Measurements from ENCODE around the gene C1RL. TPM values are rescaled to one million over a fixed set of nuclear protein-coding genes. Genes with fewer than 3 reads are reported as not detected.

C1RL gene
- total and polyA plus RNA-seq, 2 donors: 20.6 to 92.2 TPM

GRCh38 chr12:7089196-7089871 lies 19.7 kb downstream of the C1RL start:
- 86% methylated on average over 11 of the region's 11 CpGs for WGBS
- Histone ChIP-seq H3K27ac (ENCODE audit: low read depth) (no peak overlapping the region), H3K36me3 (ENCODE audit: insufficient read depth) (no peaks in the 10 kb centered on the region), H3K4me3 (ENCODE audit: low read depth, low read length) (no peak overlapping the region), H3K4me1 (ENCODE audit: insufficient read depth) (no peaks in the 10 kb centered on the region)
- no peak for DNase-seq (ENCODE audit: extremely low spot score)

- H3K4me1 ChIP-seq (ENCODE audit: insufficient read depth): peaks cover 1% of the 10 kb centered on the region
- no peak for DNase-seq (ENCODE audit: extremely low spot score)
- no peak overlapping the region for H3K27ac ChIP-seq (ENCODE audit: low read depth)
- H3K4me3 ChIP-seq (ENCODE audit: low read depth, low read length): no peak overlapping the region
- no peaks in the 10 kb centered on the region for H3K36me3 ChIP-seq (ENCODE audit: insufficient read depth)
Measured at GRCh38 chr12:7083125-7083524, 25.9 kb downstream of the C1RL start.

DNA sequence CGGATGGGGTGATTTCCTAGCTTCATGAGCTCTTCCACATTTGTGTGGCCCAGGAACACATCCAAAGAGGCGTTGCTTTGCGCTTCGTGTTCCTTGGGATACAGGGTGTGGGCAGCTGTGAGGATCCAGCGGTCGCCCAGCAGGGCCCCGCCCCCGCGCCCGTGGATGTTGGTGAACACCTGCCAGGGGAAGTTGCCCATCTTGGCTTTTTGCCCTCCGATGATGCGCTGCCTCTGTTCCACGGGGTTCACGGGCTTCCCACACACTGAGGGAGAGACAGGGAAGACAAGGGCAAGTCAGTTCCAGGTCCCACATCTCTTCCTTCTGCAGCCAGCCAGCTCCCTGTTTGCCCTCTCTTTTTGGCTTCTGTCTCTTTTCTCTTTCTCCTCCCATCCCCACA lies 28.0 kb downstream of the C1RL start:
- WGBS: 92% methylated on average over 14 of the region's 14 CpGs
- Histone ChIP-seq H3K27ac (ENCODE audit: low read depth) (no peak overlapping the region), H3K36me3 (ENCODE audit: insufficient read depth) (no peaks in the 10 kb centered on the region), H3K4me1 (ENCODE audit: insufficient read depth) (peaks cover 1% of the 10 kb centered on the region), H3K4me3 (ENCODE audit: low read depth, low read length) (no peak overlapping the region)
- no peak for DNase-seq (ENCODE audit: extremely low spot score)

GRCh38 chr12:7079826-7080125 lies 29.2 kb downstream of the C1RL start:
- Histone ChIP-seq H3K36me3 (ENCODE audit: insufficient read depth) (no peaks in the 10 kb centered on the region), H3K4me3 (ENCODE audit: low read depth, low read length) (no peak overlapping the region), H3K27ac (ENCODE audit: low read depth) (peak overlapping the region; percentile 76), H3K4me1 (ENCODE audit: insufficient read depth) (peaks cover 1% of the 10 kb centered on the region)
- no peak for DNase-seq (ENCODE audit: extremely low spot score)

DNA sequence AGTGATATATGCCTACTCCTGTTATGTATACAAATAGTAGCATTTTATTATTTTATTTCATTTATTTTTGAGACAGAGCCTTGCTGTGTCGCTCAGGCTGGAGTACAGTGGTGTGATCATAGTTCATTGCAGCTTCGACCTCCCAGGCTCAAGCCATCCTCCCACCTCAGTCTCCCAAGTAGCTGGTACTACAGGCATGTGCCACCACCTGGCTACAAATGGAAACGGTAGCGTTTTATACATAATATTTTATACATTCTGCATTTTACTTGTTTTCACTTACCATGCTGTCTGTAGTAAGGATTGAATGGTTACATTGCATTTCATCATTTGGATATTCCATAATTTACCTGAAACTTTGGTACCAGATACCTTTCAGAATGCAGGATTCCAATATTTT lies 30.9 kb downstream of the C1RL start:
- 77% methylated on average over 4 of the region's 4 CpGs for WGBS
- Histone ChIP-seq H3K36me3 (ENCODE audit: insufficient read depth) (no peaks in the 10 kb centered on the region), H3K4me3 (ENCODE audit: low read depth, low read length) (no peak overlapping the region), H3K27ac (ENCODE audit: low read depth) (no peak overlapping the region), H3K4me1 (ENCODE audit: insufficient read depth) (peaks cover 1% of the 10 kb centered on the region)
- DNase-seq (ENCODE audit: extremely low spot score): no peak

DNA sequence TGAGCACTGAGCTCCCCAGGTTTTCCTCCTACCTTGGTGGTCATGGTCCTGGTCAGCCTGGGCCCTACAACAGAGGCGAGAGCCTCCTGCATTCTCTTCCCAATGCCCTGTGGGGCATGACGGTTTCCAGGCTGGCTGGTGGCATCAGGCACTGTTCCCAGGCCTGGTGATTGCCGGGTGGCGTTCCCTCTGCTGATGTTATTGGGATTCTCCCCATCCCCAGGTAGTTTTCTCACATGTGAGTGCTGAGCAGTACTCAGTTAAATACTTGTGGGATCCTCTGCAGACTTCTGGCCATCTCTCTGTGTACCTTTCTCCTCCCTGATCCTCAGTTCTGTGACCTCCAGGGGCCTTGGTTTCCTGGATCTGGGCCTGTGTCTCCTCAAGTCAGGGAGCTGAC lies 32.5 kb downstream of the C1RL start:
- H3K36me3 ChIP-seq (ENCODE audit: insufficient read depth): no peaks in the 10 kb centered on the region
- H3K4me3 ChIP-seq (ENCODE audit: low read depth, low read length): no peak overlapping the region
- no peak overlapping the region for H3K27ac ChIP-seq (ENCODE audit: low read depth)
- WGBS: 97% methylated on average over 4 of the region's 4 CpGs
- no peak for DNase-seq (ENCODE audit: extremely low spot score)
- peaks cover 1% of the 10 kb centered on the region for H3K4me1 ChIP-seq (ENCODE audit: insufficient read depth)

- 69% methylated on average over 3 of the region's 3 CpGs for WGBS
- Histone ChIP-seq H3K4me1 (ENCODE audit: insufficient read depth) (peaks cover 1% of the 10 kb centered on the region), H3K4me3 (ENCODE audit: low read depth, low read length) (no peak overlapping the region), H3K36me3 (ENCODE audit: insufficient read depth) (no peaks in the 10 kb centered on the region), H3K27ac (ENCODE audit: low read depth) (no peak overlapping the region)
- no peak for DNase-seq (ENCODE audit: extremely low spot score)
Measured at GRCh38 chr12:7075939-7076338, 33.1 kb downstream of the C1RL start.

DNA sequence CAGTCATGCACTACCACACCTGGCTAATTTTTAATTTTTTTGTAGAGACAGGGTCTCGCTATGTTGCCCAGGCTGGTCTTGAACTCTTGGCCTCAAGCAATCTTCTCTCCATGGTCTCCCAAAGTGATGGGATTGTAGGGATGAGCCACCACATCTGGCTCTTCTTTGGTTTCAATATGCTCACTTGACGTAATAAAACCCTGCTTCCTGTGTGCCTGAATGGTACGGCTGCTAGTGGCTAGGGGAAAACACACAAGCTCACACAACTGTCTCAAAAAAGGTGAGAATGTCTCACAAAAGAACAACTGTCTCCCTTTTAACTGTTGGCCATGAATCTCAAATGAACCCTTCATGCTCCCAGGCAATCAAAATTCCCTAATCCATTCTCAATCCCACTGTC lies 33.5 kb downstream of the C1RL start:
- Histone ChIP-seq H3K27ac (ENCODE audit: low read depth) (no peak overlapping the region), H3K4me3 (ENCODE audit: low read depth, low read length) (no peak overlapping the region), H3K4me1 (ENCODE audit: insufficient read depth) (peaks cover 1% of the 10 kb centered on the region), H3K36me3 (ENCODE audit: insufficient read depth) (no peaks in the 10 kb centered on the region)
- no peak for DNase-seq (ENCODE audit: extremely low spot score)
- 78% methylated on average over 3 of the region's 3 CpGs for WGBS

GRCh38 chr12:7073946-7074345 lies 35.1 kb downstream of the C1RL start:
- Histone ChIP-seq H3K27ac (ENCODE audit: low read depth) (no peak overlapping the region), H3K4me1 (ENCODE audit: insufficient read depth) (no peaks in the 10 kb centered on the region), H3K36me3 (ENCODE audit: insufficient read depth) (no peaks in the 10 kb centered on the region), H3K4me3 (ENCODE audit: low read depth, low read length) (no peak overlapping the region)
- 46% methylated on average over 1 of the region's 1 CpG for WGBS
- DNase-seq (ENCODE audit: extremely low spot score): no peak

- H3K36me3 ChIP-seq (ENCODE audit: insufficient read depth): no peaks in the 10 kb centered on the region
- DNase-seq (ENCODE audit: extremely low spot score): no peak
- H3K4me1 ChIP-seq (ENCODE audit: insufficient read depth): no peaks in the 10 kb centered on the region
- H3K4me3 ChIP-seq (ENCODE audit: low read depth, low read length): no peak overlapping the region
- 91% methylated on average over 6 of the region's 6 CpGs for WGBS
- no peak overlapping the region for H3K27ac ChIP-seq (ENCODE audit: low read depth)
Measured at GRCh38 chr12:7072554-7072953, 36.5 kb downstream of the C1RL start.

DNA sequence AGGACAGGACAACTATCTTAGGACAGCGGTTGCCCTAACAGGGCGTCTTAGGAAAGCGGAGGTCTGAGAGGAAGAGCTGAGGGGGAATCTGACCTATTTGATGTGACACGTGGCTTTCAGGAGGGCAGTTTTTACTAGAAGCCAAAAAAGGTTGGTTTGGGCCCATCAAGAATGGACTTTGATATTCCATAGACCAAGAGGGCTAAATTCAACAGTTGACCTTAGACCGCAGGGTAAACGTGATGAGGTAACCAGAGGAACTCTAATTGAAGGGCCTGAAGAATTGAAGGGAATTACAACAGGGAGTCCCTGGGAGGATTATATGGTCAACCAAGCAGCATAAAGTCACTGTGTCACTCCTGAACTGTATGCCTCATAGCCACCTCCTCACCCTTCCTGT lies 37.0 kb downstream of the C1RL start:
- 87% methylated on average over 6 of the region's 6 CpGs for WGBS
- H3K4me3 ChIP-seq (ENCODE audit: low read depth, low read length): no peak overlapping the region
- no peaks in the 10 kb centered on the region for H3K4me1 ChIP-seq (ENCODE audit: insufficient read depth)

DNA sequence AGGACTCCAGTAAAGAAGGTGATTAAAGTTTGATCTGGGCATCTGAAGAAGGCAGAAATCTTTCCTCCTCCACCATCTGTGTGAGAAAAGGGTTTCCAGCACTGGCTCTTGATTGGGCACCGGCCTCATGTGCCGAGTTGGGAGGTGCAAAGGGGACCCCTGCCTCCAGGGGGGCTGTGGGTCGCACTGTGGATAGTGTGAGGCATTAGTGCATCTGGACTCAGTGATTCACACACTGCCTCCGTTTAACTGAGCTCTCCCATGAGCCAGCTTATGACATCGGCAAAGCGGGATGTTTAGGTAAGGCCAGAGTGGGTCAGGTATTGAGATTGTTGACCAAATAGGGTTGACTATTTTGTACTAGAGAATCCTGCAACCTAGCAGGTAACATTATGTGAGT lies 39.6 kb downstream of the C1RL start:
- WGBS: 76% methylated on average over 6 of the region's 6 CpGs
- no peaks in the 10 kb centered on the region for H3K36me3 ChIP-seq (ENCODE audit: insufficient read depth)
- no peaks in the 10 kb centered on the region for H3K4me1 ChIP-seq (ENCODE audit: insufficient read depth)
- DNase-seq (ENCODE audit: extremely low spot score): no peak
- no peak overlapping the region for H3K4me3 ChIP-seq (ENCODE audit: low read depth, low read length)
- H3K27ac ChIP-seq (ENCODE audit: low read depth): no peak overlapping the region

More for the DNA sequence above, 37.0 kb downstream of the C1RL start:
- no peak for DNase-seq (ENCODE audit: extremely low spot score)
- Histone ChIP-seq H3K36me3 (ENCODE audit: insufficient read depth) (no peaks in the 10 kb centered on the region), H3K27ac (ENCODE audit: low read depth) (no peak overlapping the region)

DNA sequence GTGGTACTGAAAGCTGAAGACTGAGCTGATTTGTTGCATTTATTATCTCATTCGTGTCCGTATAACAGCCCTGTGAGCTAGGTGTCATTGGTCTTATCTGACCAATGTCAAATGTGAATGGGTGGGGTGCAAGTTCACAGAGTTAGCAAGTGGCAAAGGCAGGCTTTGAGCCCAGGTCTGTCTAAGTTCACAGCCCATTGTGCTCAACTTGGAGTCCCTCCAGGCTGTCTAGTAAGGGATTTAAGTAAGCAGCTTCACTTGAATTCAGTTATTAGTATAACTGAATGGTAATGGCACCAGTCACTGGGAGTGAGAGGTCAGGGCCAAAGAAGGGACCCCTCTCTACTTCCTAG lies 40.0 kb downstream of the C1RL start:
- no peak overlapping the region for H3K27ac ChIP-seq (ENCODE audit: low read depth)
- DNase-seq (ENCODE audit: extremely low spot score): no peak
- H3K4me1 ChIP-seq (ENCODE audit: insufficient read depth): no peaks in the 10 kb centered on the region
- 24% methylated on average over 2 of the region's 2 CpGs for WGBS
- no peaks in the 10 kb centered on the region for H3K36me3 ChIP-seq (ENCODE audit: insufficient read depth)
- H3K4me3 ChIP-seq (ENCODE audit: low read depth, low read length): no peak overlapping the region

DNA sequence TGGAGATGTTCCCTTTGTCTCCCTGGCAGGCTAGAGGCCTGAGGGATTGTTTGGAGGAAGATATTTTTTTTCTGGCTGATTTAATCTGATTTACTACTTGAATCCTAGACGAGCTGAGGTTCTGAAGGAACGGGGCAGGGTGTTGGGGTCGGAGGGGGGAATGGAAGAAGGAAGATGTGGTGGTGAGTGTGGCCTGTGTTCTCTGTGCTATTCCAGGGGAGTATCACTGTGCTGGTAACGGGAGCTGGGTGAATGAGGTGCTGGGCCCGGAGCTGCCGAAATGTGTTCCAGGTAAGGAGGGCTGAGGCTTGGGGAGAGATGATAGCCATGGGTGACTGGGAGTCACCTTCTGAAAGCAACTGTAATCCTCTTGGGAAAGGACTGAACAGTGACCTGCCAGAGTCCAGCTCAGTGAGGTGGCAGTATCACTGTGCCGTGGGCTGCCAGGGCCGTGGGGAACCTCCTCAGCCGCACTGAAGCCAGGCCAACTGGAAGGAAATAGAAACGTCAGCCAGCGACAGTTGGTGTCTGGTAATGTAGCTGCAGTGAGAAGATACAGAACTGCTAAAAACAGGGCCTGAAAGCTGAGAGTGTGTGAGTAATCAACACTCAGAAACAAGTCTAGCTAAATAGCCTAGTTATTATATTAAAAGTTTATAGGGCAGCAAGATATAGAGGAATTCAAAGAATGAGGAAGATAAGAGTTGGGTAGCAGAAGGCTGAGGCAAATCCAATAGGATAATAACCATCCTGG lies 40.6 kb downstream of the C1RL start:
- Histone ChIP-seq H3K4me3 (ENCODE audit: low read depth, low read length) (no peak overlapping the region), H3K4me1 (ENCODE audit: insufficient read depth) (no peaks in the 10 kb centered on the region), H3K36me3 (ENCODE audit: insufficient read depth) (no peaks in the 10 kb centered on the region), H3K27ac (ENCODE audit: low read depth) (no peak overlapping the region)
- DNase-seq (ENCODE audit: extremely low spot score): no peak
- WGBS: 40% methylated on average over 11 of the region's 11 CpGs

GRCh38 chr12:7067096-7067495 lies 41.9 kb downstream of the C1RL start:
- Histone ChIP-seq H3K4me1 (ENCODE audit: insufficient read depth) (no peaks in the 10 kb centered on the region), H3K27ac (ENCODE audit: low read depth) (no peak overlapping the region), H3K4me3 (ENCODE audit: low read depth, low read length) (no peak overlapping the region), H3K36me3 (ENCODE audit: insufficient read depth) (no peaks in the 10 kb centered on the region)
- 85% methylated on average over 7 of the region's 7 CpGs for WGBS
- DNase-seq (ENCODE audit: extremely low spot score): no peak

Data from urinary bladder (tissue), 4 donors.